ENCODE data around the gene MYOZ1.

The MYOZ1 gene

GRCh38 chr10:73647211-73647874, 6.1 kb upstream of the MYOZ1 start:
- no peaks in the 10 kb centered on the region for H3K27me3 ChIP-seq (ENCODE audit: low read length)
- H3K4me2 ChIP-seq (ENCODE audit: low read depth, low read length, poor library complexity, severe bottlenecking) = no peak overlapping the region
- H3K27ac ChIP-seq (ENCODE audit: low read depth, low read length) = no peak overlapping the region
- H3K4me3 ChIP-seq (ENCODE audit: insufficient read depth, low read length, poor library complexity, severe bottlenecking) = no peak overlapping the region
- no peaks in the 10 kb centered on the region for H4K20me1 ChIP-seq (ENCODE audit: low read depth, low read length)
- no peaks in the 10 kb centered on the region for H3K9me2 ChIP-seq (replicated peaks; ENCODE audit: insufficient read depth, low read length)
- no peaks in the 10 kb centered on the region for H3K9me3 ChIP-seq (ENCODE audit: insufficient read depth, low read length)
- no peak overlapping the region for H2AFZ ChIP-seq (ENCODE audit: low read depth, low read length, severe bottlenecking)
- H3K9ac ChIP-seq (ENCODE audit: low read length) = no peak overlapping the region
- H3F3A ChIP-seq (ENCODE audit: insufficient read depth) = no peaks in the 10 kb centered on the region
- no peaks in the 10 kb centered on the region for H3K36me3 ChIP-seq (ENCODE audit: low read length)
- H3K79me2 ChIP-seq (ENCODE audit: insufficient read depth, low read length) = no peaks in the 10 kb centered on the region
- no peak for TF ChIP-seq EZH2phosphoT487 (conservative IDR thresholded peaks at IDR 0.05; ENCODE audit: low read length)
- TF ChIP-seq, protein P1, sequence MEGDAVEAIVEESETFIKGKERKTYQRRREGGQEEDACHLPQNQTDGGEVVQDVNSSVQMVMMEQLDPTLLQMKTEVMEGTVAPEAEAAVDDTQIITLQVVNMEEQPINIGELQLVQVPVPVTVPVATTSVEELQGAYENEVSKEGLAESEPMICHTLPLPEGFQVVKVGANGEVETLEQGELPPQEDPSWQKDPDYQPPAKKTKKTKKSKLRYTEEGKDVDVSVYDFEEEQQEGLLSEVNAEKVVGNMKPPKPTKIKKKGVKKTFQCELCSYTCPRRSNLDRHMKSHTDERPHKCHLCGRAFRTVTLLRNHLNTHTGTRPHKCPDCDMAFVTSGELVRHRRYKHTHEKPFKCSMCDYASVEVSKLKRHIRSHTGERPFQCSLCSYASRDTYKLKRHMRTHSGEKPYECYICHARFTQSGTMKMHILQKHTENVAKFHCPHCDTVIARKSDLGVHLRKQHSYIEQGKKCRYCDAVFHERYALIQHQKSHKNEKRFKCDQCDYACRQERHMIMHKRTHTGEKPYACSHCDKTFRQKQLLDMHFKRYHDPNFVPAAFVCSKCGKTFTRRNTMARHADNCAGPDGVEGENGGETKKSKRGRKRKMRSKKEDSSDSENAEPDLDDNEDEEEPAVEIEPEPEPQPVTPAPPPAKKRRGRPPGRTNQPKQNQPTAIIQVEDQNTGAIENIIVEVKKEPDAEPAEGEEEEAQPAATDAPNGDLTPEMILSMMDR (IDR thresholded peaks at IDR 0.05; ENCODE audit: insufficient read depth, low read length, poor library complexity, severe bottlenecking) = no peak

DNA sequence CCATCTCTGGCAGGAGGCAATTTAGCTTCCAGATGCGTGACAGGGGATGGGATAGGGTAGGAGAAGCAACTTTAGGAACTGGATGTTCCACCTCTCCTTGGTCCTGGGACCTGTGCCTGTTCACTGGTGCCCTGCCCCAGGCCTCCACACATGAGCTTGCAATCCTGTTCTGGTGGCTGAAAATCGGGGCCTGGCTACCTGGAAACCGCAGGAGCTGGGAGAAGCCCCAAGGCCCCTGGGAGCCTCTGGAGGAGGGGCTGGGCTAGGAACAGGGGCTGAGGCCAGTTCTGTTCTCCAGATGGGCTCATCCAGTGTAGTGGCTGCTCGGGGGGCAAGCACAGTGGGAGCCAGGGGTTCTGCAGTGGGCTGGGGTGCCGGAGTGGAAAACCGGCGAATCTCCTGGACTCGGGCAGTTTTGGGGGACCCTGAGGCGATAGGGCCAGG, 5.3 kb upstream of the MYOZ1 start:
- Histone ChIP-seq H3K9me2 (replicated peaks; ENCODE audit: insufficient read depth, low read length) (no peaks in the 10 kb centered on the region), H3K79me2 (ENCODE audit: insufficient read depth, low read length) (no peaks in the 10 kb centered on the region), H3K9ac (ENCODE audit: low read length) (no peak overlapping the region), H3K27ac (ENCODE audit: low read depth, low read length) (no peak overlapping the region), H3F3A (ENCODE audit: insufficient read depth) (no peaks in the 10 kb centered on the region), H2AFZ (ENCODE audit: low read depth, low read length, severe bottlenecking) (no peak overlapping the region), H3K9me3 (ENCODE audit: insufficient read depth, low read length) (no peaks in the 10 kb centered on the region), H3K27me3 (ENCODE audit: low read length) (no peaks in the 10 kb centered on the region), H4K20me1 (ENCODE audit: low read depth, low read length) (no peaks in the 10 kb centered on the region), H3K4me2 (ENCODE audit: low read depth, low read length, poor library complexity, severe bottlenecking) (no peak overlapping the region), H3K36me3 (ENCODE audit: low read length) (no peaks in the 10 kb centered on the region), H3K4me3 (ENCODE audit: insufficient read depth, low read length, poor library complexity, severe bottlenecking) (no peak overlapping the region)
- no peak for TF ChIP-seq EZH2phosphoT487 (conservative IDR thresholded peaks at IDR 0.05; ENCODE audit: low read length)

DNA sequence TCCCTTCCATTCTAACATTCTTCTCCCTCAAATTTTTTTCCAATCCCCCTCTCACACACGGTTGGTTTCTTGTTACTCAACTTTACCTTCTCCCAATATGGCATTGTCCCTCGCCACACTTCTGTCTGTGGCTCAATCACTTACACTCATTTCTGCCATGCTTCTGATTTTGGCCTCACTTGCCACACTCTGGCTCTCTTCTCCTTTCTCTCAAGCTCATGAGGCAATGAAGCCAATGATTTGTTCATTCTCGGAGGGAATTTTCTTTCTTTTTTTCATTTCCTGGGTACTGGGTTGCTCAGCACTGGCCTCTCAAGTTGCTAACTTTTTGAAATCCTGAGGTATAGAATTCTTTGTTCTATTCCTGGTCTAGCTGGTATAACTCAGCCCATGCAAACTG, 4.0 kb upstream of the MYOZ1 start:
- no peaks in the 10 kb centered on the region for H3F3A ChIP-seq (ENCODE audit: insufficient read depth)
- TF ChIP-seq, protein P1 (IDR thresholded peaks at IDR 0.05; ENCODE audit: insufficient read depth, low read length, poor library complexity, severe bottlenecking) = no peak
- TF ChIP-seq EZH2phosphoT487 (conservative IDR thresholded peaks at IDR 0.05; ENCODE audit: low read length) = no peak
- no peaks in the 10 kb centered on the region for H3K27me3 ChIP-seq (ENCODE audit: low read length)
- no peaks in the 10 kb centered on the region for H3K9me3 ChIP-seq (ENCODE audit: insufficient read depth, low read length)
- no peak overlapping the region for H3K4me2 ChIP-seq (ENCODE audit: low read depth, low read length, poor library complexity, severe bottlenecking)
- no peak overlapping the region for H3K9ac ChIP-seq (ENCODE audit: low read length)
- no peaks in the 10 kb centered on the region for H3K36me3 ChIP-seq (ENCODE audit: low read length)
- no peak overlapping the region for H3K4me3 ChIP-seq (ENCODE audit: insufficient read depth, low read length, poor library complexity, severe bottlenecking)
- H3K9me2 ChIP-seq (replicated peaks; ENCODE audit: insufficient read depth, low read length) = no peaks in the 10 kb centered on the region
- H2AFZ ChIP-seq (ENCODE audit: low read depth, low read length, severe bottlenecking) = no peak overlapping the region
- H3K79me2 ChIP-seq (ENCODE audit: insufficient read depth, low read length) = no peaks in the 10 kb centered on the region
- no peaks in the 10 kb centered on the region for H4K20me1 ChIP-seq (ENCODE audit: low read depth, low read length)
- H3K27ac ChIP-seq (ENCODE audit: low read depth, low read length) = no peak overlapping the region

GRCh38 chr10:73644767-73645166, 3.5 kb upstream of the MYOZ1 start:
- Histone ChIP-seq H3K36me3 (ENCODE audit: low read length) (no peaks in the 10 kb centered on the region), H3K9me3 (ENCODE audit: insufficient read depth, low read length) (no peaks in the 10 kb centered on the region), H3K4me3 (ENCODE audit: insufficient read depth, low read length, poor library complexity, severe bottlenecking) (no peak overlapping the region), H3K9ac (ENCODE audit: low read length) (no peak overlapping the region), H3K79me2 (ENCODE audit: insufficient read depth, low read length) (no peaks in the 10 kb centered on the region), H3K4me2 (ENCODE audit: low read depth, low read length, poor library complexity, severe bottlenecking) (no peak overlapping the region), H3F3A (ENCODE audit: insufficient read depth) (no peaks in the 10 kb centered on the region), H4K20me1 (ENCODE audit: low read depth, low read length) (no peaks in the 10 kb centered on the region), H2AFZ (ENCODE audit: low read depth, low read length, severe bottlenecking) (no peak overlapping the region), H3K27me3 (ENCODE audit: low read length) (no peaks in the 10 kb centered on the region), H3K27ac (ENCODE audit: low read depth, low read length) (no peak overlapping the region), H3K9me2 (replicated peaks; ENCODE audit: insufficient read depth, low read length) (no peaks in the 10 kb centered on the region)
- TF ChIP-seq, protein P1 (IDR thresholded peaks at IDR 0.05; ENCODE audit: insufficient read depth, low read length, poor library complexity, severe bottlenecking) = no peak
- TF ChIP-seq EZH2phosphoT487 (conservative IDR thresholded peaks at IDR 0.05; ENCODE audit: low read length) = no peak

Measured in SU-DHL-6 (cell line).